ENCODE data around the gene PFDN6. TPM values are rescaled to one million over a fixed set of nuclear protein-coding genes. Genes with fewer than 3 reads are reported as not detected.
A peak's percentile ranks its signal among the peaks of the same experiment; 100 is the strongest.

Gene PFDN6
- total and polyA plus RNA-seq, 10 of the 15 experiments (the other 5 are each of a cell fraction or from before 2014, with no cell fraction given): 3.1 to 168 (median 82.6) TPM

DNA sequence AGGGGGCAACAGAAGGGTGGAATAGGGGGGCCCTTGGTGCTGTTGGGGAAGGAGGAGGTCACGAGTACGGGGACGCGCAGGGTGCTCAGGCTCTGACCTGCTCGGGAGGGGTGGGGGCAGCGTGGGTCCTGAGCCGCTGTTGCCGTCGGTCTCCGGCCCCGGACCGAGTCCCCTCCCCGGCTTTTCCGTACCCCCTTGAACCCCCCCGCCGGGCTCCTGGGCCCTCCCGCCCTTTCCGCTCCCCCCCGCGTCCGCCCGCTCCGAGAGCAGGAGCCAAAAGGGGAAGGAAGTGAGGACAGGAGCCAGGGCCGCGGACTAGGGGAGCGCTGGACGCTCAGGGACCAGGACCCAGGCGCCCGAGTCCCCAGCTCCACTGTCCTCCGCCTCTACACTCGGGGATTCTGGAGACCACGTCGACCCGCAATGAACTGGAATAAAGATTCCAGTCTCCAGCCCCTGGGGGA, 9.4 kb downstream of the PFDN6 start, which contains the start of gene RGL2 (continued):
- TF ChIP-seq, protein P1, sequence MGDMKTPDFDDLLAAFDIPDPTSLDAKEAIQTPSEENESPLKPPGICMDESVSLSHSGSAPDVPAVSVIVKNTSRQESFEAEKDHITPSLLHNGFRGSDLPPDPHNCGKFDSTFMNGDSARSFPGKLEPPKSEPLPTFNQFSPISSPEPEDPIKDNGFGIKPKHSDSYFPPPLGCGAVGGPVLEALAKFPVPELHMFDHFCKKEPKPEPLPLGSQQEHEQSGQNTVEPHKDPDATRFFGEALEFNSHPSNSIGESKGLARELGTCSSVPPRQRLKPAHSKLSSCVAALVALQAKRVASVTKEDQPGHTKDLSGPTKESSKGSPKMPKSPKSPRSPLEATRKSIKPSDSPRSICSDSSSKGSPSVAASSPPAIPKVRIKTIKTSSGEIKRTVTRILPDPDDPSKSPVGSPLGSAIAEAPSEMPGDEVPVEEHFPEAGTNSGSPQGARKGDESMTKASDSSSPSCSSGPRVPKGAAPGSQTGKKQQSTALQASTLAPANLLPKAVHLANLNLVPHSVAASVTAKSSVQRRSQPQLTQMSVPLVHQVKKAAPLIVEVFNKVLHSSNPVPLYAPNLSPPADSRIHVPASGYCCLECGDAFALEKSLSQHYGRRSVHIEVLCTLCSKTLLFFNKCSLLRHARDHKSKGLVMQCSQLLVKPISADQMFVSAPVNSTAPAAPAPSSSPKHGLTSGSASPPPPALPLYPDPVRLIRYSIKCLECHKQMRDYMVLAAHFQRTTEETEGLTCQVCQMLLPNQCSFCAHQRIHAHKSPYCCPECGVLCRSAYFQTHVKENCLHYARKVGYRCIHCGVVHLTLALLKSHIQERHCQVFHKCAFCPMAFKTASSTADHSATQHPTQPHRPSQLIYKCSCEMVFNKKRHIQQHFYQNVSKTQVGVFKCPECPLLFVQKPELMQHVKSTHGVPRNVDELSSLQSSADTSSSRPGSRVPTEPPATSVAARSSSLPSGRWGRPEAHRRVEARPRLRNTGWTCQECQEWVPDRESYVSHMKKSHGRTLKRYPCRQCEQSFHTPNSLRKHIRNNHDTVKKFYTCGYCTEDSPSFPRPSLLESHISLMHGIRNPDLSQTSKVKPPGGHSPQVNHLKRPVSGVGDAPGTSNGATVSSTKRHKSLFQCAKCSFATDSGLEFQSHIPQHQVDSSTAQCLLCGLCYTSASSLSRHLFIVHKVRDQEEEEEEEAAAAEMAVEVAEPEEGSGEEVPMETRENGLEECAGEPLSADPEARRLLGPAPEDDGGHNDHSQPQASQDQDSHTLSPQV (IDR thresholded peaks at IDR 0.05): no peak
- TF ChIP-seq, protein P2, sequence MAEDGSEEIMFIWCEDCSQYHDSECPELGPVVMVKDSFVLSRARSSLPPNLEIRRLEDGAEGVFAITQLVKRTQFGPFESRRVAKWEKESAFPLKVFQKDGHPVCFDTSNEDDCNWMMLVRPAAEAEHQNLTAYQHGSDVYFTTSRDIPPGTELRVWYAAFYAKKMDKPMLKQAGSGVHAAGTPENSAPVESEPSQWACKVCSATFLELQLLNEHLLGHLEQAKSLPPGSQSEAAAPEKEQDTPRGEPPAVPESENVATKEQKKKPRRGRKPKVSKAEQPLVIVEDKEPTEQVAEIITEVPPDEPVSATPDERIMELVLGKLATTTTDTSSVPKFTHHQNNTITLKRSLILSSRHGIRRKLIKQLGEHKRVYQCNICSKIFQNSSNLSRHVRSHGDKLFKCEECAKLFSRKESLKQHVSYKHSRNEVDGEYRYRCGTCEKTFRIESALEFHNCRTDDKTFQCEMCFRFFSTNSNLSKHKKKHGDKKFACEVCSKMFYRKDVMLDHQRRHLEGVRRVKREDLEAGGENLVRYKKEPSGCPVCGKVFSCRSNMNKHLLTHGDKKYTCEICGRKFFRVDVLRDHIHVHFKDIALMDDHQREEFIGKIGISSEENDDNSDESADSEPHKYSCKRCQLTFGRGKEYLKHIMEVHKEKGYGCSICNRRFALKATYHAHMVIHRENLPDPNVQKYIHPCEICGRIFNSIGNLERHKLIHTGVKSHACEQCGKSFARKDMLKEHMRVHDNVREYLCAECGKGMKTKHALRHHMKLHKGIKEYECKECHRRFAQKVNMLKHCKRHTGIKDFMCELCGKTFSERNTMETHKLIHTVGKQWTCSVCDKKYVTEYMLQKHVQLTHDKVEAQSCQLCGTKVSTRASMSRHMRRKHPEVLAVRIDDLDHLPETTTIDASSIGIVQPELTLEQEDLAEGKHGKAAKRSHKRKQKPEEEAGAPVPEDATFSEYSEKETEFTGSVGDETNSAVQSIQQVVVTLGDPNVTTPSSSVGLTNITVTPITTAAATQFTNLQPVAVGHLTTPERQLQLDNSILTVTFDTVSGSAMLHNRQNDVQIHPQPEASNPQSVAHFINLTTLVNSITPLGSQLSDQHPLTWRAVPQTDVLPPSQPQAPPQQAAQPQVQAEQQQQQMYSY (CRISPR knock-in tag; IDR thresholded peaks at IDR 0.05): no peak
- TF ChIP-seq, protein P3, sequence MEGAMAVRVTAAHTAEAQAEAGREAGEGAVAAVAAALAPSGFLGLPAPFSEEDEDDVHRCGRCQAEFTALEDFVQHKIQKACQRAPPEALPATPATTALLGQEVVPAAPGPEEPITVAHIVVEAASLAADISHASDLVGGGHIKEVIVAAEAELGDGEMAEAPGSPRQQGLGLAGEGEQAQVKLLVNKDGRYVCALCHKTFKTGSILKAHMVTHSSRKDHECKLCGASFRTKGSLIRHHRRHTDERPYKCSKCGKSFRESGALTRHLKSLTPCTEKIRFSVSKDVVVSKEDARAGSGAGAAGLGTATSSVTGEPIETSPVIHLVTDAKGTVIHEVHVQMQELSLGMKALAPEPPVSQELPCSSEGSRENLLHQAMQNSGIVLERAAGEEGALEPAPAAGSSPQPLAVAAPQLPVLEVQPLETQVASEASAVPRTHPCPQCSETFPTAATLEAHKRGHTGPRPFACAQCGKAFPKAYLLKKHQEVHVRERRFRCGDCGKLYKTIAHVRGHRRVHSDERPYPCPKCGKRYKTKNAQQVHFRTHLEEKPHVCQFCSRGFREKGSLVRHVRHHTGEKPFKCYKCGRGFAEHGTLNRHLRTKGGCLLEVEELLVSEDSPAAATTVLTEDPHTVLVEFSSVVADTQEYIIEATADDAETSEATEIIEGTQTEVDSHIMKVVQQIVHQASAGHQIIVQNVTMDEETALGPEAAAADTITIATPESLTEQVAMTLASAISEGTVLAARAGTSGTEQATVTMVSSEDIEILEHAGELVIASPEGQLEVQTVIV (IDR thresholded peaks at IDR 0.05; ENCODE audit: borderline replicate concordance, partially characterized antibody): no peak
- TF ChIP-seq SPI1 (IDR thresholded peaks at IDR 0.05; ENCODE audit: borderline replicate concordance, insufficient read depth, low read depth, low read length) (peak; percentile 22; the same call in 1 of the 2 replicates), EGR1 (IDR thresholded peaks at IDR 0.05; ENCODE audit: borderline replicate concordance in 1 of 2, low read depth in 2 of 2, low read length in 2 of 2) (peak in 1 of 2 experiments; percentile 44; a peak in 1 of 3 replicates), SMAD5 (IDR thresholded peaks at IDR 0.05; ENCODE audit: low read depth) (no peak)
